ENCODE results near the gene TM9SF2.
A peak's percentile ranks its signal among the peaks of the same experiment; 100 is the strongest.

Gene TM9SF2

DNA sequence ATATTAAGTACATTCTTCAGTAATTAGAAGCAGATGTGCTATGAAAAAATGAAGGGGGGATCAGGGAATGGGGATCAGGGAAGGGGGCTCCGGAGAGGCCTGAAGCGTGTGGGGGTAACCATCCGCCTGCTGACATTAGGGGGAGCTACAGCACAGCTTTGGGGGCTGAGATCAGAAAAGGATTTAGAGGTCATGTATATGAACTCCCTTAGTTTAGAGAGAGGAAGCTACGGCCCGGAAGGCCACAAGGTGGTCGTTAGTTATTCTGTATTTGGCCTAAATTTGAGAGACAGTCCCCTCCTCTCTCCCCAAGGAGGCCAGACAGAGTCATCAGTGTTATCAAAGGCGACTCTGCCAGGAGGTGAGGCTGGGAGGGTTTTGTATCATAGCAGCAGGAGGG is 99.0 kb downstream of the TM9SF2 start:
- no peak overlapping the region for H2BK120ac ChIP-seq (ENCODE audit: low read depth, low read length)

GRCh38 chr13:99601535-99601934 is 100.3 kb downstream of the TM9SF2 start:
- no peak for DNase-seq (ENCODE audit: low spot score)
- no CpG with 5 or more reads among the region's 5 CpGs for WGBS, 2 donors (ENCODE audit: extremely low coverage in 2 of 2, insufficient read length in 2 of 2, insufficient replicate concordance in 1 of 2)
- no peak overlapping the region for H2BK5ac ChIP-seq (ENCODE audit: low read length)

More for the DNA sequence above, 99.0 kb downstream of the TM9SF2 start:
- no peak overlapping the region for H2BK12ac ChIP-seq (ENCODE audit: low read length)
- H2BK15ac ChIP-seq (ENCODE audit: low read length), result no peak overlapping the region
- peak; percentile 33 for DNase-seq (ENCODE audit: low spot score)
- WGBS, 2 donors (ENCODE audit: extremely low coverage in 2 of 2, insufficient read length in 2 of 2, insufficient replicate concordance in 1 of 2), result no CpG with 5 or more reads among the region's 7 CpGs
- H3K23ac ChIP-seq (ENCODE audit: low read depth, low read length, poor library complexity), result no peak overlapping the region
- no peak overlapping the region for H4K91ac ChIP-seq (ENCODE audit: low read depth, low read length, poor library complexity)
- peak overlapping the region; percentile 54 for H2AFZ ChIP-seq (ENCODE audit: low read length)
- peaks cover 0 to 4% (median 0%) of the 10 kb centered on the region in 3 experiments for H3K27me3 ChIP-seq (ENCODE audit: control insufficient read depth in 3 of 3, insufficient read depth in 3 of 3, low read depth in 1 of 3, low read length in 3 of 3)
- H3K4me1 ChIP-seq (ENCODE audit: control insufficient read depth in 2 of 2, insufficient read depth in 1 of 2, low read depth in 1 of 2, low read length in 2 of 2), result peaks cover 3 to 4% of the 10 kb centered on the region in 2 donors
- no peak overlapping the region for H3K27ac ChIP-seq (replicated peaks; ENCODE audit: low read length)
- no peaks in the 10 kb centered on the region for H3K9me3 ChIP-seq (replicated peaks in 1 of 2; ENCODE audit: control insufficient read depth in 2 of 2, insufficient read depth in 1 of 2, low read depth in 1 of 2, low read length in 2 of 2)
- no peak overlapping the region for H4K8ac ChIP-seq (ENCODE audit: low read depth, low read length)
- H3K18ac ChIP-seq (ENCODE audit: low read length), result no peak overlapping the region
- no peak overlapping the region for H3K4me3 ChIP-seq (ENCODE audit: low read length in 2 of 2)
- H3K79me1 ChIP-seq (ENCODE audit: low read depth, low read length), result no peaks in the 10 kb centered on the region
- H2BK5ac ChIP-seq (ENCODE audit: low read length), result no peak overlapping the region
- no peak overlapping the region for H2AK5ac ChIP-seq (ENCODE audit: low read depth, low read length)
- no peak overlapping the region for H3K4ac ChIP-seq (ENCODE audit: low read length)
- H3K9ac ChIP-seq (ENCODE audit: low read depth, low read length, poor library complexity), result no peak overlapping the region
- H3K14ac ChIP-seq (ENCODE audit: low read length), result no peak overlapping the region
- no peak overlapping the region for H3K4me2 ChIP-seq (ENCODE audit: insufficient read depth, low read length, poor library complexity, severe bottlenecking)
- H3K36me3 ChIP-seq (replicated peaks in 1 of 2; ENCODE audit: control insufficient read depth in 2 of 2, insufficient read depth in 2 of 2, low read length in 2 of 2), result no peaks in the 10 kb centered on the region

DNA sequence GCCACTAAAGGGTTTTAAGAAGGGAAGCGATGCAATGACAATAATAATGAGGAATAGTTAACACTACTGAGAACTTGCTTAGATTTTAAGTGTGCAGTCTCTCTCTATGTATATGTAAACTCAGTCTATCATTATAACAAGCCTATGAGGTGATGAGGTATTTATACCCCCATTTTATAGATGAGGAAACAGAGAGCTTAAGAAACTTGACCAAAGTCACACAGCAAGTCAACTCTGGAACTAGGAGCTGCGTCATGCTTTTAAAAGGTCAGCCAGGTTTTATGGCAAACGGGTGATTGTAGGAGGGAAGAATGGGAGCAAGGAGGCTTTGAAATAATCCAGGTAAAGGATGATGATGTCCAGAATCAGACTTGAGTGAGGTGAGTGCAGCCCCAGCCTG is 103.4 kb downstream of the TM9SF2 start:
- Histone ChIP-seq H4K91ac (ENCODE audit: low read depth, low read length, poor library complexity) (no peak overlapping the region), H2AFZ (ENCODE audit: low read length) (no peak overlapping the region), H2BK12ac (ENCODE audit: low read length) (no peak overlapping the region), H3K4me2 (ENCODE audit: insufficient read depth, low read length, poor library complexity, severe bottlenecking) (no peak overlapping the region), H3K4ac (ENCODE audit: low read length) (no peak overlapping the region), H2BK15ac (ENCODE audit: low read length) (no peak overlapping the region), H2AK5ac (ENCODE audit: low read depth, low read length) (no peak overlapping the region), H3K9ac (ENCODE audit: low read depth, low read length, poor library complexity) (no peak overlapping the region), H3K4me3 (ENCODE audit: low read length in 2 of 2) (no peak overlapping the region), H3K27ac (replicated peaks; ENCODE audit: low read length) (no peak overlapping the region), H4K8ac (ENCODE audit: low read depth, low read length) (no peak overlapping the region), H3K79me1 (ENCODE audit: low read depth, low read length) (no peaks in the 10 kb centered on the region), H3K27me3 (ENCODE audit: control insufficient read depth in 3 of 3, insufficient read depth in 3 of 3, low read depth in 1 of 3, low read length in 3 of 3) (peaks cover 0 to 4% (median 0%) of the 10 kb centered on the region in 3 experiments), H3K18ac (ENCODE audit: low read length) (no peak overlapping the region), H3K9me3 (replicated peaks in 1 of 2; ENCODE audit: control insufficient read depth in 2 of 2, insufficient read depth in 1 of 2, low read depth in 1 of 2, low read length in 2 of 2) (no peaks in the 10 kb centered on the region), H3K23ac (ENCODE audit: low read depth, low read length, poor library complexity) (no peak overlapping the region), H2BK5ac (ENCODE audit: low read length) (no peak overlapping the region), H3K14ac (ENCODE audit: low read length) (no peak overlapping the region), H3K4me1 (ENCODE audit: control insufficient read depth in 2 of 2, insufficient read depth in 1 of 2, low read depth in 1 of 2, low read length in 2 of 2) (peaks cover 7 to 11% of the 10 kb centered on the region in 2 donors), H3K36me3 (replicated peaks in 1 of 2; ENCODE audit: control insufficient read depth in 2 of 2, insufficient read depth in 2 of 2, low read length in 2 of 2) (no peaks in the 10 kb centered on the region), H2BK120ac (ENCODE audit: low read depth, low read length) (no peak overlapping the region)
- WGBS, 2 donors (ENCODE audit: extremely low coverage in 2 of 2, insufficient read length in 2 of 2, insufficient replicate concordance in 1 of 2), result no CpG with 5 or more reads among the region's 3 CpGs
- DNase-seq (ENCODE audit: low spot score), result no peak

More at GRCh38 chr13:99601535-99601934, 100.3 kb downstream of the TM9SF2 start:
- H3K9ac ChIP-seq (ENCODE audit: low read depth, low read length, poor library complexity), result no peak overlapping the region
- H2AK5ac ChIP-seq (ENCODE audit: low read depth, low read length), result no peak overlapping the region
- H3K79me1 ChIP-seq (ENCODE audit: low read depth, low read length), result no peaks in the 10 kb centered on the region
- H2BK12ac ChIP-seq (ENCODE audit: low read length), result no peak overlapping the region
- H3K36me3 ChIP-seq (replicated peaks in 1 of 2; ENCODE audit: control insufficient read depth in 2 of 2, insufficient read depth in 2 of 2, low read length in 2 of 2), result no peaks in the 10 kb centered on the region
- H3K27ac ChIP-seq (replicated peaks; ENCODE audit: low read length), result no peak overlapping the region
- H3K14ac ChIP-seq (ENCODE audit: low read length), result no peak overlapping the region
- no peak overlapping the region for H3K18ac ChIP-seq (ENCODE audit: low read length)
- no peak overlapping the region for H3K4me2 ChIP-seq (ENCODE audit: insufficient read depth, low read length, poor library complexity, severe bottlenecking)
- H3K4ac ChIP-seq (ENCODE audit: low read length), result no peak overlapping the region
- no peak overlapping the region for H4K91ac ChIP-seq (ENCODE audit: low read depth, low read length, poor library complexity)
- no peak overlapping the region for H3K4me3 ChIP-seq (ENCODE audit: low read length in 2 of 2)
- no peak overlapping the region for H4K8ac ChIP-seq (ENCODE audit: low read depth, low read length)
- H2AFZ ChIP-seq (ENCODE audit: low read length), result no peak overlapping the region
- H3K9me3 ChIP-seq (replicated peaks in 1 of 2; ENCODE audit: control insufficient read depth in 2 of 2, insufficient read depth in 1 of 2, low read depth in 1 of 2, low read length in 2 of 2), result no peaks in the 10 kb centered on the region
- H3K4me1 ChIP-seq (ENCODE audit: control insufficient read depth in 2 of 2, insufficient read depth in 1 of 2, low read depth in 1 of 2, low read length in 2 of 2), result peaks cover 6 to 7% of the 10 kb centered on the region in 2 donors
- no peak overlapping the region for H3K23ac ChIP-seq (ENCODE audit: low read depth, low read length, poor library complexity)
- peaks cover 0 to 4% (median 0%) of the 10 kb centered on the region in 3 experiments for H3K27me3 ChIP-seq (ENCODE audit: control insufficient read depth in 3 of 3, insufficient read depth in 3 of 3, low read depth in 1 of 3, low read length in 3 of 3)
- H2BK15ac ChIP-seq (ENCODE audit: low read length), result no peak overlapping the region
- no peak overlapping the region for H2BK120ac ChIP-seq (ENCODE audit: low read depth, low read length)

DNA sequence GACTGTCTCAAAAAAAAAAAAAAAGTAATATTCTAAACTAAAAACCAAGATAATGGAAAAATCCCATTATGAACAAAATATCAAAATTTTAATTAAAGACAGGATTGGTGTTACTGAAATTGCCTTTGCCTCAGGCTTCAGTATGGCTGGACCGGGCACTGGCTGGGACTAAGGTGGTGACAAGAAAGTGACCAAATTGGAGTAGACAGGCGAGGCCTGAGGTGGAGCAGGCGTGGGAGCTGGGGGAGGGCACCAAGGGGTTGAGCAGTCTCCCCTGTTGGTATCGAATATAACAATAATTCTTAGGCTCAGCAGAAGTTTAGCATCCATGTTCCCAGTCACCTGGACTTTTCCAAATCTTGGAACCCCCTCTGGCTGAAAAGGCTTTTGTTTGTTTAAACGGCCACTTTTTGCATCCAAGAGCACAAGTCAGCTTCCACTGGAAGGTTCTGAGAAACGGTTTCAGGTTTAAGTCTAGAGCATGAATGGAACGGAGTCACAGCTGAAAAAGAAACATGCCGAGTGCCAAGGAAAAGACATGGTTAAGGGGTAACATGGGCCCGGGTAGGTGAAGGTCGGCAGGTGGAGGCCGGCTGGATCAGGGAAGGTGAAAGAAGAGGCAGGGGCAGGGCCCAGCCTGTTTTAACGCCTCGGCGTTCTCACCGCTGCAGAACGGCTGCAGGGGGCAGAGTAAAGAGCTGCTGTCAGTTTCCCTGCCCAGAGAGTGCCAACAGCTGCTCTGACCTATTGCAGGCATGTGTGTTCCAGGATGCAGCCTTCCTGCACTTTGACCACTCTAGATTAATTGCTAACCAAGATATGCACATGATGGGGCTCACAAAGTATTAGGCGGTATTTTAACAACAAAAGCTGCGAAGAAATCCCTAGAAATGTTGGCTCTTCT is 104.4 kb downstream of the TM9SF2 start:
- no peak overlapping the region for H2BK5ac ChIP-seq (ENCODE audit: low read length)
- no peak overlapping the region for H3K9ac ChIP-seq (ENCODE audit: low read depth, low read length, poor library complexity)
- no peak overlapping the region for H4K8ac ChIP-seq (ENCODE audit: low read depth, low read length)
- no peak overlapping the region for H2BK15ac ChIP-seq (ENCODE audit: low read length)
- H2BK120ac ChIP-seq (ENCODE audit: low read depth, low read length), result no peak overlapping the region
- peak; percentile 32 for DNase-seq (ENCODE audit: low spot score)
- H3K4me2 ChIP-seq (ENCODE audit: insufficient read depth, low read length, poor library complexity, severe bottlenecking), result peak overlapping the region; percentile 92
- H3K79me1 ChIP-seq (ENCODE audit: low read depth, low read length), result no peaks in the 10 kb centered on the region
- H3K4me1 ChIP-seq (ENCODE audit: control insufficient read depth in 2 of 2, insufficient read depth in 1 of 2, low read depth in 1 of 2, low read length in 2 of 2), result peaks cover 6 to 11% of the 10 kb centered on the region in 2 donors
- no peak overlapping the region for H3K23ac ChIP-seq (ENCODE audit: low read depth, low read length, poor library complexity)
- H3K18ac ChIP-seq (ENCODE audit: low read length), result no peak overlapping the region
- H3K36me3 ChIP-seq (replicated peaks in 1 of 2; ENCODE audit: control insufficient read depth in 2 of 2, insufficient read depth in 2 of 2, low read length in 2 of 2), result no peaks in the 10 kb centered on the region
- no CpG with 5 or more reads among the region's 18 CpGs for WGBS, 2 donors (ENCODE audit: extremely low coverage in 2 of 2, insufficient read length in 2 of 2, insufficient replicate concordance in 1 of 2)
- H3K4me3 ChIP-seq (ENCODE audit: low read length in 2 of 2), result peak overlapping the region; percentile 50 to 67
- no peak overlapping the region for H2AK5ac ChIP-seq (ENCODE audit: low read depth, low read length)
- H3K14ac ChIP-seq (ENCODE audit: low read length), result no peak overlapping the region
- no peak overlapping the region for H3K4ac ChIP-seq (ENCODE audit: low read length)
- peak overlapping the region; percentile 88 for H2AFZ ChIP-seq (ENCODE audit: low read length)
- no peak overlapping the region for H4K91ac ChIP-seq (ENCODE audit: low read depth, low read length, poor library complexity)
- H3K27ac ChIP-seq (replicated peaks; ENCODE audit: low read length), result no peak overlapping the region
- H3K9me3 ChIP-seq (replicated peaks in 1 of 2; ENCODE audit: control insufficient read depth in 2 of 2, insufficient read depth in 1 of 2, low read depth in 1 of 2, low read length in 2 of 2), result no peaks in the 10 kb centered on the region
- no peak overlapping the region for H2BK12ac ChIP-seq (ENCODE audit: low read length)
- H3K27me3 ChIP-seq (ENCODE audit: control insufficient read depth in 3 of 3, insufficient read depth in 3 of 3, low read depth in 1 of 3, low read length in 3 of 3), result peaks cover 0 to 4% (median 0%) of the 10 kb centered on the region in 3 experiments
